HG03521 (cell line): Measurements from ENCODE around the gene EIF1AX.
"Not testable (repeated sequence)": the region's sequence is repeated elsewhere in the genome, so short reads cannot be mapped to it uniquely, and the experiment has no call there.

Experiments used
- ATAC-seq: cut with Tn5 transposase; IDR thresholded peaks from one replicate; pipeline ENCODE4 v1.9.1; 2021; ENCODE audit warnings: mild to moderate bottlenecking, moderate library complexity; ENCODE audit not compliant: unreplicated experiment

EIF1AX gene

DNA sequence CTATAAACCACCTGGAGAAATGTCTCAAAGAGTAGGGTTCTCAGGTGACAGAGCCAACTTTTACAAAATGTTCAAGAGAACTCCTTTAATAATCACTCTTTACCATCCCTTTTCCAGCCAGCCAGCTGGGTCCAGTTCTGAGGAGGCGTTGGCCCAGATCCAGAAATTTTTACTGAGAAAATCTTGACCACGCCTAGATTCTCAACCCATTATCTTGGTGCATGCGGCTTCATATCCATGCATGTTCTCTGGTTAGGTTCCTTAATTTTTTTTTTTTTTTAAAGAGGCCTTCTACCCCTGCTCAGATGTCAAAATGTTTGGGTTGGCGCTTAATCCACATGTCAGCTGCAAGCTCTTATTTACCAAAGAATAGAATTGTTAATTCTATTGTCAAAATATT, 13.0 kb downstream of the EIF1AX start:
- no peak for ATAC-seq

DNA sequence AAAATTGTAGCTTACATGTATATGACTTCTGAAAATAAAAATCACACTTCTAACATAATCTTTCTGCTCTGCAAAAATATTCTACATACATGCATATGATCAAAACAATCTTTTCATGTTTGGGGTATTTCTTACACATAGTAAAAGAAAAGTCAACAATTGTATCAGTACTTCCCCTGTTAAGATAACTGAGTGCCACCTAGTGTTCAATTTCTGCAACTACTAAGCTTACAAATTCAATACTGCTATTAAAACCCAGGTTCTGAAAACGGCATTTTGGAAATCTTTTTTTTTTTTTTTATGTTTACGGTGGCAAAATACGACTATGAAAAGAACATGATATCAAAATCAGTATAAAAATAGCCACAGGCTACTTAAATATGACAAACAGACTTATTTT, 14.2 kb downstream of the EIF1AX start:
- ATAC-seq: not testable (repeated sequence)

DNA sequence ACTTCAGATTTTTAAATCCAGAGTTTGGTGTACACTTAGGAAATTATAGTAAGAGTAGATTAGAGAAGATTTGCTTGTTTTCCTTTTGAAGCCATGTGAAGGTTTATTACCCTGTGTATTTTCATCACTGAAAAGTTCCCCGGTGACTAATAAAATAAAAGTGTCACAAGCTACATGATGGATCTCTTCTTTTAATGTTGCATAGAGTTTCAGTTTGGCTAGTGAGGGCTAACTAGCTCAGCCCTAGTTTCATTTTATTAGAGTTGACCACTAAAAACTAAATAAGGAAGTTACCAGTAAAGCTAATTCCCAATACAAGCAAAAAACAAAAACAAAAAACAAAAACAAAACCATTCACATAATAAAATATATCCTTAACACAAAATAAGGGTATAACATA, 14.8 kb downstream of the EIF1AX start:
- ATAC-seq: not testable (repeated sequence)

DNA sequence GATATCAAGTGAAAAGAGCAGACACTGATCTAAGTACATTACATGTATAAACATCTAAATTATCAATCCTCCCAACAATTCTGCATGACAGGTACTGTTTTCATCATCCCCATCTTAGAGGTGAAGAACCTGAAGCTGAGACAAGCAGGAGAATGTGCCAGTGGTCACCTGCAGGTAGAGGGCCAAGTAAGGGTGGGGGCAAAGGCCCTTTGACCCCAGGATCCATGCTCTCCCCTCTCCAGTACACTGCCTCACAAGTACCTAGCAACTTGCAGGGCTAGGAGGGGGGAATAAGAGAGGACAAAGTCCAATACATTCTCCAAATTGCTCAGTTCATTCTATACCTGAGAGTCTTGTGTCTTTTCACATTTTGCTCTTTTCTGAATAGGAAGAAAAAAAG, 16.7 kb downstream of the EIF1AX start:
- no peak for ATAC-seq

DNA sequence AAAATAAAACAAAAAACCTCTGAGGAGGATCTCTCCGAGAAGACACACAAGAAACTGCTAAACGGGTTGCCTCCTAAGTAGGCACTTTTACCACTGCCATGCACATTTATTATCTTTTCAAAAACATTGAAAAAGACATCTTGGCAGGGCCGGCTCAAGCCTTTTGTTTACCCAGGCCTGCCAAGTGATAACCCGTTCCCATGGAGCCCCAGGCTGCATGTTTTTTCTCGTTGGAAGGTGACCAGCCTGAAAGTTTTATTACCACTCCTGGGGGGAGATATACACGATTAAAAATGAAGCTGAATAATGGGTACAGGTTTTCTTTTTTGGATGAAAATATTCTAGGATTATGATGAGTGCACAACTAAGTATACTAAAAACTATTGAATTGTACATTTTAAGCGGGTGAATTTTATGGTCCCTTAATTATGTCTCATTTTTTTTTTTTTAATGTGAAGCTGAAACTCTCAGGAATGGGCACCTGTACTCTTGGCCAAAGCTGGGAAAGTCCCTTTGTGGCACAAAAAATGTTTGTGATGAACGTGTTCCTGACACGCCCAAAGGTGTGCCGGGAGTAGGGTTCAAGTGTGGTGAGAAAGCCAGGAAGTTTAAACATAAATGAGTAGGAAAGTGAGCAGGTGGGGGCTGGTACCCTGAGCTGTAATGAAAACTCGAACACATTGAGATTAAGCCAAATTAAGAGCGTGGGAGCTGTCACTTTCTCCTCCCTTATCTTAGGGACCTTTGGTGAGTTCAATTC, 23.4 kb downstream of the EIF1AX start:
- ATAC-seq: no peak

DNA sequence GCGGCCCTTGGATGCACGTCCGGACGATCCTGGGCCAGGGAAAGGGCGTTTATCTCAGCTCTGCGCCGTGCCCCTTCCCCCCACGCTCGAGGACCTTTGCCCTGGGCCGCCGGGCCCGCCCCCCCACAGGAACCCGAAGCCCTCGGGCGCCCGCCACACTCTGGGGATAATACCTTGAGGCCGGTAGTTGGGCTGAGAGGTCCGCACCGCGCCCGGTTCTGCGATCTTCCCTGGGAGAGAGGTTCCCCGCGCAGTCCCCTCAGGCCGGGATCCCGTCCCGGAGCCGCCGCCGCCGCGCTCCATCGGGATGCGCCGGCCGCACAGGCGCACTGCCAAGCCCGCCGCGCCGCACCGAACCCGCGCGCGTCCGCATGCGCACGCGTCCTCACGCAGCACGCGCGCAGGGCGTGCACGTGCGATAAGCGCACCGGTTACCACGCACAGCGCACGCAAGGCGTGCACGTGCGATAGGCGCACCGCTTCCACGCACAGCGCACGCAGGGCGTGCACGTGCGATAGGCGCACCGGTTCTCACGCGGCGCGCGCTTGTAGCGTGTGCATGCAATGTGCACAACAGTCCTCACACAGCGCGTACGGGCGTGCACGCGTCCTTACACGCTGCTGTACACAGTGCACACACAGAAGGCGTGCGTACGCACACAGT, 24.9 kb downstream of the EIF1AX start, which contains the start of gene MAP7D2:
MAP7D2 (minus strand) TSS at position 331 of the 664 bp plus-strand sequence; CDS start at position 303, 28 bp downstream.
- no peak for ATAC-seq

DNA sequence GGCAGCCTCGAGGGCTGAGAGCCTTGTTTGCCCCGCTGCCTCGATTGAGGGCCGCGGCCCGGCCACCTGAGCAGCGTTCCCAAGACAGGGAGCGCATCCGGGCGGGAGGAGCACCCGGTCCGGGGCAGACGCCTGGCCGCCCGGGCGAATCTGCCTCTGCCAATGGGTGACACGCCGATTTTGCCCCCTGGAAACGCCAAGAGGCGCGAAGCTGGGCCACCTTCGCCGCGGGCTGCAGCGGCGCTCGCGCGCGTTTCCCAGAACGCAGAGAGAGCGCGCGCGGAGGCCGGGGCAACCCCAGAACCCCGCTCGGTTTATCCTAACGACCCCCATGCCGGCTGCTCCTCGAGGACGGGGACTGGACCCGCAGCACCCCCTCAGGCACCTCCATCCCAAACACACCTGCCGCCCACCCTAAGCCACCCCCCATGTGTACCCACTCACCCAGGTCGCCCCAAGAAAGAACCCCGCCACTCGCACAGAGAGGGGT, 25.5 kb downstream of the EIF1AX start:
- ATAC-seq: no peak

DNA sequence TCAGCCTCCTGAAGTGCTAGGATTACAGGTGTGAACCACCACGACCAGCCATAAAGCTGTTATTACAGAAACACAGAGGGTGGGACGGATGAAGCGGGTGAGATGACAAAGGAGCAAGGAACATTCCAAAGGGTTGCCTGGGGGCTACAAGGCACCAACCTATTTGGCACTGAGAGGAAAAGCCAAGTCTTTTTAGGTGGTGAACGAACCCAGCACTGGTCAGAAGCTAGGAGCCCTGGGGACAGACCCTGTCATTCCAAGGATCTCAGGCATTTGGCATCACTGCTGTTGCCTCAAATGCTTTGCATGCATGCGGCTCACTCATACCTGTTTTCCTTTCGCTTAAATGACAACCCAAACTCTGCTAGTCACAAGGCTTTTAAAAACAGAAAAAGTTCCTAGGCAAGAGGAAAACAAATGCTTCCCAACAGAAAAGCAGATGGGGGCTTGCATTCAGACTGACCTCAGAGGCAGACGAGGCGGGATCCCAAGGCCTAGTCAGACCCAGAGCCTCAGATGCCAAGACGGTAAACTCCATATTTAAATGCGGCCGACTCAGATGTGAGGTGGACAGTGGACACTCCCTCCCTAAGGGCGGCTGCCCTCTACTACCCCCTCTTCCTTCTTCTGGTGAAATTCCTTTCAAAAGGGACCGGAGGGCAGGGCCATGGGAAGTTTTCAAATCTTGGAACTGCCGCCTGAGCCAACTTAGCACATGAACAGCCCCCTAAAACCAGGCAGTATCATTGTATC, 29.4 kb downstream of the EIF1AX start:
- ATAC-seq: no peak

DNA sequence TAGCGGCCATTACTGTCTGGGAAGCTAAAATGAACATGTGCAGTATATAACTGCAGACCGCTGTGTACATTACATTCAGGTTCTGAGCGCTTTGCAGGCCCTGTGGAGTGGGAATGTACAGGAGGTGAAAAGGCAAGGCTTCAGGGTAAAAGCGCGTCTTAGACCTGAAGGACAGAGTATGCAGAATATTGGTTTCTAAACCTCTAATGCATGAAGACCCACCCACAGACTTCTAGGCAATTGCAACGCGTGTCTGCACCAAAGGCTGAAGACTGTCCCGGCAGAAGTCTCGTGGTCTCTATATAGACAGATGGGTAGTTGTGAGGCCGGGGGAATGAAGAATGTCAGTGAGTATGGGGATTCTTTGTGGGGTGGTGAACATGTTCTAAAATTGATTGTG, 30.4 kb downstream of the EIF1AX start:
- no peak for ATAC-seq

DNA sequence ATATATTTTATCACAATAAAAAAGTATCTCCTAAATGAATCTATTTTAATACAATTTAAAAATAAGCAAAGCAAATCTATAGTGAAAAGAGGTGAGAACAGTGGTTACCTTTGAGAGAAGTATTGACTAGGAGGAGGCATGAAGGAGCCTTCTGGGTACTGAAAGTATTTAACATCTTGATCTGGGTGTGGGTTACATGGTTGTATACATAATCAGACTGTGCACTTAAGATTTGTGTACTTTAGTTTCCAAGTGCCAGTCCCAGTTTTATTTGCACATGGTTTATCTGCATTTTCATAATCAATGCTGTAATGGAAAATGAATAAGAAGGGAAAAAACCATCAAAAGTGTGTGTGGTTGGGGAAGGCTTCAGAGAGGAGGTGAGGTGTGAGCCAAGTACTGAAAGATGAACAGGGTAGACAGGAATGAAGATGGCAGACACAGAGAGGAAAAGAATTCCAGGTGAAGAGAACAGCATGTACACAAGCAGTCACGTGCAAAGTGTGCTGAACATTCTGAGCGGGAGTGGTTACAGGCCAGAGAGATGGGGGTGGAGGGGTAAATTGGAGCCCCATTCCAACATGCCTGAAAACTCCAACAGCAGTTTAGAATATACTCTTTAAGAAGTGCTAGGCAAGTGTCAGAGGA, 39.6 kb downstream of the EIF1AX start:
- no peak for ATAC-seq

DNA sequence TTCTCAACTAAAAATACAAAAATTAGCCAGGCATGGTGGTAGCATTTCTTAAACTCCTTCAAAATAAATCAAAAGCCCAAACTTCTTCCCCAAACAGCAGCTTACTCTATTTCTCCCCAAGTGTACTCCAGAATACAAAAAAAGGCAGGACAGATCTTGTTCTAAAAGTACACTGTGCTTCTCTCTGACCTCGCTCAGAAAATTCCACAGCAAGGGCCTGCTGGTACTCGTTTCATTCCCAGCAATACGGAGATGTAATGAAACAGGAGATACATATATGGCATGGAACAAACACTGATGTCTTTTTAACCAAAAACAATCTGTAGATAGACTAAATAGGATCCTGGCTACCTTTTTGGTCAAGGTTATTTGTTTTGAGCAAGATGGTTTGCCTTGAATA, 50.1 kb downstream of the EIF1AX start:
- ATAC-seq: no peak

DNA sequence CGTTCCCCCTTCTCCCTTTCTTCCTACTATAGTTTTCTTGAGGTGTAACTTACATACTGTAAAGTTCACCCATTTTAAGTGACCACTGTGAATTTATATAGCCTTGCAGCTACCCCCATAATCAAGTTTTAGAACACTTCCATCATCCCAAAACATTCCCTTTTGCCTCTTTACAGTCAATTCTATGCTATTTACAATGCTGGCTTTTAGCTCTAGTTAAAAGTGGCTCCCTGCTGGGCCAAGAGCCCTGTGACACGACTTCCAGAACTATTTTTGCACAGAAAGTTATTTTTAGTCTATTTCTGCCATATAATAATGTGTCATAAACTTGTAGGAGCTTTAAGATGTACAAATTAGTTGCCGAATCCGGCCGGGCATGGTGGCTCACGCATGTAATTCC, 51.8 kb downstream of the EIF1AX start:
- ATAC-seq: no peak

DNA sequence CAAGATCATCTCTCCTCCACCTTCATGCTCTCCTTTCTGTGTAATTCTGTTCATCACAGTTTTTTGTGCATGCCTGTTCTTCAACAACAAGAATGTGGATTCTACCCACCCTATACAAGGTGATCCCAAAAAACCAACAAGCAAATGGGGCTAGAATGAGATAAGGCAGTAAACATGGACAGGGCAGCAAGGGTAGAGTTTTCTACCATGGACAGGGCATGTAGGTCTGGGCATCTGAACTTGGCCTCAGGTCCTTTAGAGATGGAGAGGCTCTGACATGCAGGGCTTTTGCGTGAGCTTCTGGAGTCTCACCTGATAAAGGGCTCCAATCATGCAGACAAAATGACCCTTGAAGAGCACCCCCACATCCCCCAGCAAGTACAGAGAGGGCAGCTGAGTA, 61.4 kb downstream of the EIF1AX start:
- ATAC-seq: no peak
